Measurements from ENCODE around the gene HHATL. TPM values are rescaled to one million over a fixed set of nuclear protein-coding genes. Genes with fewer than 3 reads are reported as not detected.

The HHATL gene
- total RNA-seq, 2 experiments from 2014 or later, result not detected

- no peaks in the 10 kb centered on the region for H4K20me1 ChIP-seq (ENCODE audit: insufficient read depth, low read length)
- H3K4me1 ChIP-seq (ENCODE audit: insufficient read depth, low read length, poor library complexity, severe bottlenecking), result no peaks in the 10 kb centered on the region
- no peak overlapping the region for H3K4me2 ChIP-seq (ENCODE audit: low read length)
- no peak for DNase-seq (ENCODE audit: low spot score)
- no peak overlapping the region for H3K4me3 ChIP-seq (ENCODE audit: low read depth, low read length, poor library complexity, severe bottlenecking)
- H3K9me2 ChIP-seq (ENCODE audit: insufficient read depth, low read length), result no peaks in the 10 kb centered on the region
- no peak overlapping the region for H2AFZ ChIP-seq (ENCODE audit: low read length)
- ChIA-PET POLR2A (no interaction called here), CTCF (ENCODE audit: unreplicated experiment) (no interaction called here)
- H3K36me3 ChIP-seq (ENCODE audit: insufficient read depth, low read length), result no peaks in the 10 kb centered on the region
- no TSS peak for BruUV-seq (replicated peaks)
- H3K79me2 ChIP-seq (ENCODE audit: insufficient read depth, low read depth, low read length), result no peaks in the 10 kb centered on the region
- no peaks in the 10 kb centered on the region for H3K9me3 ChIP-seq (ENCODE audit: low read length)
- H3K27ac ChIP-seq (ENCODE audit: low read depth, low read length, poor library complexity, severe bottlenecking), result no peak overlapping the region
- intact Hi-C loops (cut with micrococcal nuclease; ENCODE audit: unreplicated experiment), result no loop called here
- no peak for TF ChIP-seq EZH2phosphoT487 (IDR thresholded peaks at IDR 0.05; ENCODE audit: borderline replicate concordance, low read depth, low read length)
- no peak for TF ChIP-seq CTCF (conservative IDR thresholded peaks at IDR 0.05; ENCODE audit: low read length)
Measured at GRCh38 chr3:42732196-42732828, 29.7 kb upstream of the HHATL start.

GRCh38 chr3:42731476-42732195 is 29.0 kb upstream of the HHATL start:
- Histone ChIP-seq H3K4me1 (ENCODE audit: insufficient read depth, low read length, poor library complexity, severe bottlenecking) (no peaks in the 10 kb centered on the region), H3K27ac (ENCODE audit: low read depth, low read length, poor library complexity, severe bottlenecking) (no peak overlapping the region), H3K4me2 (ENCODE audit: low read length) (no peak overlapping the region), H3K9me3 (ENCODE audit: low read length) (no peaks in the 10 kb centered on the region), H3K79me2 (ENCODE audit: insufficient read depth, low read depth, low read length) (no peaks in the 10 kb centered on the region), H4K20me1 (ENCODE audit: insufficient read depth, low read length) (no peaks in the 10 kb centered on the region), H3K36me3 (ENCODE audit: insufficient read depth, low read length) (no peaks in the 10 kb centered on the region), H3K4me3 (ENCODE audit: low read depth, low read length, poor library complexity, severe bottlenecking) (no peak overlapping the region), H3K9me2 (ENCODE audit: insufficient read depth, low read length) (no peaks in the 10 kb centered on the region), H2AFZ (ENCODE audit: low read length) (no peak overlapping the region)
- intact Hi-C loops (cut with micrococcal nuclease; ENCODE audit: unreplicated experiment), result no loop called here
- TF ChIP-seq EZH2phosphoT487 (IDR thresholded peaks at IDR 0.05; ENCODE audit: borderline replicate concordance, low read depth, low read length) (no peak), CTCF (conservative IDR thresholded peaks at IDR 0.05; ENCODE audit: low read length) (no peak)
- DNase-seq (ENCODE audit: low spot score), result no peak
- ChIA-PET POLR2A (no interaction called here), CTCF (ENCODE audit: unreplicated experiment) (no interaction called here)
- BruUV-seq (replicated peaks), result no TSS peak
